Spleen (tissue), 7 donors: ENCODE results near the gene STARD13.

Experiments used
- CTCF ChIP-seq, 11 experiments: fragments of 200-600 bp in 7 of 11; fragments of 450-650 bp in 4 of 11; sonication (generic) in 4 of 11; IDR thresholded peaks in 8 of 11; conservative IDR thresholded peaks in 3 of 11; 1 replicate in 7 of 11; 2 replicates in 4 of 11; pipeline versions ENCODE4 v1.4.0 to v1.8.0; 2016 to 2021; ENCODE audit warnings: antibody characterized with exemption in 11 of 11, inconsistent platforms in 4 of 11, mild to moderate bottlenecking in 1 of 11
- POLR2A ChIP-seq, 3 donors: fragments of 450-650 bp; IDR thresholded peaks; one replicate each; pipeline ENCODE4 v1.5.1; 2017; ENCODE audit warnings: antibody characterized with exemption in 3 of 3, mild to moderate bottlenecking in 1 of 3
- donor health status: DM: no; HTN: no; CAD: no; lungs with moderate emphysema.
- donor health status: DM: no; HTN: no; CAD: no.
- donor health status: DM: no; HTN: no; CAD: no.

- TF ChIP-seq POLR2A (IDR thresholded peaks at IDR 0.05) (no peak), CTCF (IDR thresholded peaks at IDR 0.05 in 8 of 11, conservative IDR thresholded peaks at IDR 0.05 in 3 of 11) (no peak)
These were observed 27.3 kb upstream of the STARD13 start for GRCh38 chr13:33312861-33313212.
